HEK293 (cell line): ENCODE data around the gene SRL.

Experiments used
- CTCF ChIA-PET: fragments of 350-600 bp; formaldehyde crosslinking; extraction: SDS; loops from one replicate; lab custom pipeline; 2021; ENCODE audit warnings: antibody characterized with exemption; lab: Yijun Ruan, JAX
- POLR2A ChIA-PET: fragments of 300-600 bp; formaldehyde crosslinking; extraction: SDS; loops from one replicate; lab custom pipeline; 2020; ENCODE audit warnings: antibody characterized with exemption, inconsistent platforms; lab: Yijun Ruan, JAX
- H3K27ac ChIP-seq: fragments of 200-500 bp; sonication (Bioruptor generic); 2 replicates; pipeline ENCODE4 v1.5.1; 2014; ENCODE audit warnings: low read depth, low read length, control low read depth, inconsistent platforms; ENCODE audit errors: extremely low read depth
- H3K36me3 ChIP-seq, 2 experiments: fragments of 200-500 bp in 1 of 2; sonication (Bioruptor generic) in 1 of 2; 1 replicate in 1 of 2; 2 replicates in 1 of 2; pipeline ENCODE4 v1.5.1; 2014 to 2017; ENCODE audit warnings: inconsistent platforms in 2 of 2, low read length in 2 of 2; ENCODE audit not compliant: control insufficient read depth in 2 of 2, insufficient read depth in 1 of 2
- H3K4me1 ChIP-seq: fragments of 200-500 bp; sonication (Bioruptor generic); 2 replicates; pipeline ENCODE4 v1.5.1; 2014; ENCODE audit warnings: mild to moderate bottlenecking, low read length, inconsistent platforms; ENCODE audit not compliant: control insufficient read depth, insufficient read depth
- H3K4me3 ChIP-seq: 2 replicates; pipeline ENCODE4 v1.5.1; 2011; ENCODE audit warnings: low read depth, mild to moderate bottlenecking, control low read depth, low read length, moderate library complexity
- H3K9me3 ChIP-seq: fragments of 200-500 bp; sonication (Bioruptor generic); 2 replicates; pipeline ENCODE4 v1.5.1; 2014; ENCODE audit warnings: low read depth, low read length, inconsistent platforms; ENCODE audit not compliant: control insufficient read depth, insufficient read depth
- ATF2 ChIP-seq: fragments of 450-650 bp; formaldehyde crosslinking; IDR thresholded peaks from 2 replicates; pipeline ENCODE4 v1.5.1; 2016; ENCODE audit warnings: missing biosample characterization, missing genetic modification characterization, low read depth
- HOXC10 ChIP-seq: sonication (generic); formaldehyde crosslinking; IDR thresholded peaks from 2 replicates; pipeline ENCODE4 v1.8.1; 2023; ENCODE audit warnings: mild to moderate bottlenecking, missing genetic modification reagents
- IKZF3 ChIP-seq: fragments of 450-650 bp; IDR thresholded peaks from 2 replicates; pipeline ENCODE4 v1.5.0; 2018; ENCODE audit warnings: missing biosample characterization, mild to moderate bottlenecking, missing genetic modification characterization, moderate library complexity
- OSR2 ChIP-seq: fragments of 450-650 bp; formaldehyde crosslinking; IDR thresholded peaks from 2 replicates; pipeline ENCODE4 v1.5.1; 2016; ENCODE audit warnings: missing biosample characterization, missing genetic modification characterization
- REPIN1 ChIP-seq: fragments of 450-650 bp; formaldehyde crosslinking; IDR thresholded peaks from 2 replicates; pipeline ENCODE4 v1.5.1; 2017; ENCODE audit warnings: missing biosample characterization, missing genetic modification characterization, low read depth
- YY2 ChIP-seq: fragments of 450-650 bp; formaldehyde crosslinking; IDR thresholded peaks from 2 replicates; pipeline ENCODE4 v1.5.1; 2016; ENCODE audit warnings: missing biosample characterization, missing genetic modification characterization
- ZNF132 ChIP-seq: fragments of 450-650 bp; formaldehyde crosslinking; IDR thresholded peaks from 2 replicates; pipeline ENCODE4 v1.5.1; 2017; ENCODE audit warnings: missing biosample characterization, missing genetic modification characterization, borderline replicate concordance
- ZNF16 ChIP-seq: fragments of 450-650 bp; formaldehyde crosslinking; IDR thresholded peaks from 2 replicates; pipeline ENCODE4 v1.5.1; 2016; ENCODE audit warnings: low read depth, missing biosample characterization, missing genetic modification characterization
- ZNF37A ChIP-seq: fragments of 450-650 bp; IDR thresholded peaks from 2 replicates; pipeline ENCODE4 v1.5.1; 2018; ENCODE audit warnings: missing biosample characterization, missing genetic modification characterization
- ZNF394 ChIP-seq: fragments of 450-650 bp; formaldehyde crosslinking; IDR thresholded peaks from 2 replicates; pipeline ENCODE4 v1.5.1; 2016; ENCODE audit warnings: missing biosample characterization, missing genetic modification characterization, mild to moderate bottlenecking, moderate library complexity, borderline replicate concordance
- ZNF548 ChIP-seq: fragments of 450-650 bp; formaldehyde crosslinking; IDR thresholded peaks from 2 replicates; pipeline ENCODE4 v1.5.1; 2016; ENCODE audit warnings: missing biosample characterization, missing genetic modification characterization
- ZNF837 ChIP-seq: fragments of 450-650 bp; formaldehyde crosslinking; IDR thresholded peaks from 2 replicates; pipeline ENCODE4 v1.5.1; 2016; ENCODE audit warnings: missing biosample characterization, missing genetic modification characterization
- TF ChIP-seq, protein P1 (sequence below): fragments of 450-650 bp; formaldehyde crosslinking; IDR thresholded peaks from 2 replicates; pipeline ENCODE4 v1.5.1; 2016; ENCODE audit warnings: missing biosample characterization, missing genetic modification characterization
- TF ChIP-seq, protein P2 (sequence below): fragments of 450-650 bp; formaldehyde crosslinking; IDR thresholded peaks from 2 replicates; pipeline ENCODE4 v1.5.1; 2016; ENCODE audit warnings: missing biosample characterization, missing genetic modification characterization

Gene SRL

GRCh38 chr16:4253012-4253393, 11.1 kb upstream of the SRL start (continued):
- TF ChIP-seq, protein P1, sequence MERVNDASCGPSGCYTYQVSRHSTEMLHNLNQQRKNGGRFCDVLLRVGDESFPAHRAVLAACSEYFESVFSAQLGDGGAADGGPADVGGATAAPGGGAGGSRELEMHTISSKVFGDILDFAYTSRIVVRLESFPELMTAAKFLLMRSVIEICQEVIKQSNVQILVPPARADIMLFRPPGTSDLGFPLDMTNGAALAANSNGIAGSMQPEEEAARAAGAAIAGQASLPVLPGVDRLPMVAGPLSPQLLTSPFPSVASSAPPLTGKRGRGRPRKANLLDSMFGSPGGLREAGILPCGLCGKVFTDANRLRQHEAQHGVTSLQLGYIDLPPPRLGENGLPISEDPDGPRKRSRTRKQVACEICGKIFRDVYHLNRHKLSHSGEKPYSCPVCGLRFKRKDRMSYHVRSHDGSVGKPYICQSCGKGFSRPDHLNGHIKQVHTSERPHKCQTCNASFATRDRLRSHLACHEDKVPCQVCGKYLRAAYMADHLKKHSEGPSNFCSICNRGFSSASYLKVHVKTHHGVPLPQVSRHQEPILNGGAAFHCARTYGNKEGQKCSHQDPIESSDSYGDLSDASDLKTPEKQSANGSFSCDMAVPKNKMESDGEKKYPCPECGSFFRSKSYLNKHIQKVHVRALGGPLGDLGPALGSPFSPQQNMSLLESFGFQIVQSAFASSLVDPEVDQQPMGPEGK (tag by site-specific recombination), result peak; percentile 55
- TF ChIP-seq, protein P2, sequence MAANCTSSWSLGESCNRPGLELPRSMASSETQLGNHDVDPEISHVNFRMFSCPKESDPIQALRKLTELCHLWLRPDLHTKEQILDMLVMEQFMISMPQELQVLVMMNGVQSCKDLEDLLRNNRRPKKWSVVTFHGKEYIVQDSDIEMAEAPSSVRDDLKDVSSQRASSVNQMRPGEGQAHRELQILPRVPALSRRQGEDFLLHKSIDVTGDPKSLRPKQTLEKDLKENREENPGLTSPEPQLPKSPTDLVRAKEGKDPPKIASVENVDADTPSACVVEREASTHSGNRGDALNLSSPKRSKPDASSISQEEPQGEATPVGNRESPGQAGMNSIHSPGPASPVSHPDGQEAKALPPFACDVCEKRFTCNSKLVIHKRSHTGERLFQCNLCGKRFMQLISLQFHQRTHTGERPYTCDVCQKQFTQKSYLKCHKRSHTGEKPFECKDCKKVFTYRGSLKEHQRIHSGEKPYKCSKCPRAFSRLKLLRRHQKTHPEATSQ (tag by site-specific recombination), result 0 out of 2 replicates have a peak, but pooled peaks have one; percentile 81
- TF ChIP-seq REPIN1 (tag by site-specific recombination), result peak; percentile 47; the same call in 1 of the 2 replicates

- Histone ChIP-seq H3K4me1 (no peaks in the 10 kb centered on the region), H3K36me3 (no peaks in the 10 kb centered on the region), H3K27ac (no peak overlapping the region)
- TF ChIP-seq ZNF394 (tag by site-specific recombination) (no peak), YY2 (tag by site-specific recombination) (no peak), HOXC10 (CRISPR knock-in tag) (no peak)
- TF ChIP-seq, all 188 proteins: peak for 0
- no peak overlapping the region for H3K4me3 ChIP-seq
- ChIA-PET POLR2A (no interaction called here), CTCF (no interaction called here)
- no peaks in the 10 kb centered on the region for H3K9me3 ChIP-seq
Observed at GRCh38 chr16:4249530-4250308, 7.8 kb upstream of the SRL start.

GRCh38 chr16:4247460-4247784, 5.5 kb upstream of the SRL start:
- no peaks in the 10 kb centered on the region for H3K36me3 ChIP-seq
- TF ChIP-seq IKZF3 (tag by site-specific recombination) (no peak), OSR2 (no peak), ATF2 (no peak), ZNF132 (tag by site-specific recombination) (no peak), ZNF548 (no peak), ZNF16 (tag by site-specific recombination) (no peak), ZNF37A (tag by site-specific recombination) (no peak), ZNF837 (tag by site-specific recombination) (no peak)
- no peak overlapping the region for H3K4me3 ChIP-seq
- ChIA-PET POLR2A (no interaction called here), CTCF (interaction anchor here (1.3 kb wide), 1 partner anchor 41 kb away, joined by 3 read pairs; no protein-coding TSS in a partner anchor)
- no peak overlapping the region for H3K27ac ChIP-seq
- H3K4me1 ChIP-seq, result no peaks in the 10 kb centered on the region
- no peaks in the 10 kb centered on the region for H3K9me3 ChIP-seq
